Measurements from ENCODE around the gene ESAM. TPM values are rescaled to one million over a fixed set of nuclear protein-coding genes. Genes with fewer than 3 reads are reported as not detected.

Gene ESAM
- total RNA-seq, 1 experiment from 2014 or later = 0.99 TPM

GRCh38 chr11:124753205-124753604, 8.9 kb downstream of the ESAM start:
- DNase-seq (ENCODE audit: low read depth) = no peak

GRCh38 chr11:124752471-124753102, 9.5 kb downstream of the ESAM start:
- DNase-seq (ENCODE audit: low read depth) = no peak

GRCh38 chr11:124751741-124752470, 10.2 kb downstream of the ESAM start, which contains the start of gene VSIG2:
Gene VSIG2, minus strand, starts transcription at chr11:124752255. Its CDS starts 118 bp downstream, at chr11:124752137.
- DNase-seq (ENCODE audit: low read depth) = no peak

- DNase-seq (ENCODE audit: low read depth) = no peak
Observed at GRCh38 chr11:124751391-124751740, 10.7 kb downstream of the ESAM start.

- DNase-seq (ENCODE audit: low read depth) = no peak
Observed at GRCh38 chr11:124749912-124750311, 12.2 kb downstream of the ESAM start.

- peak; percentile 83 for DNase-seq (ENCODE audit: low read depth)
Observed at GRCh38 chr11:124748481-124749343, 13.4 kb downstream of the ESAM start.

- no peak for DNase-seq (ENCODE audit: low read depth)
Observed at GRCh38 chr11:124748100-124748418, 14.0 kb downstream of the ESAM start.

- DNase-seq (ENCODE audit: low read depth) = no peak
Observed at GRCh38 chr11:124747406-124748099, 14.5 kb downstream of the ESAM start.

- DNase-seq (ENCODE audit: low read depth) = peak; percentile 87
Observed at GRCh38 chr11:124746621-124747243, 15.4 kb downstream of the ESAM start.

- DNase-seq (ENCODE audit: low read depth) = no peak
Observed at GRCh38 chr11:124745835-124746620, 16.1 kb downstream of the ESAM start.

GRCh38 chr11:124745270-124745834, 16.7 kb downstream of the ESAM start:
- no peak for DNase-seq (ENCODE audit: low read depth)

GRCh38 chr11:124743050-124743449, 19.0 kb downstream of the ESAM start:
- no peak for DNase-seq (ENCODE audit: low read depth)

- no peak for DNase-seq (ENCODE audit: low read depth)
Observed at GRCh38 chr11:124742555-124742954, 19.5 kb downstream of the ESAM start.

- DNase-seq (ENCODE audit: low read depth) = peak; percentile 54
Observed at GRCh38 chr11:124740277-124740882, 21.7 kb downstream of the ESAM start.

- DNase-seq (ENCODE audit: low read depth) = peak; percentile 91
Observed at GRCh38 chr11:124739479-124740276, 22.4 kb downstream of the ESAM start, which contains the start of gene NRGN. Gene NRGN, plus strand, starts transcription at chr11:124739942. Its CDS starts 143 bp downstream, at chr11:124740085.

- no peak for DNase-seq (ENCODE audit: low read depth)
Observed at GRCh38 chr11:124738713-124739478, 23.2 kb downstream of the ESAM start.

GRCh38 chr11:124737638-124738305, 24.3 kb downstream of the ESAM start:
- no peak for DNase-seq (ENCODE audit: low read depth)

- DNase-seq (ENCODE audit: low read depth) = no peak
Observed at GRCh38 chr11:124736736-124737135, 25.4 kb downstream of the ESAM start.
